ENCODE data around the gene ZNF516. TPM values are rescaled to one million over a fixed set of nuclear protein-coding genes. Genes with fewer than 3 reads are reported as not detected.

Gene ZNF516
- total and polyA plus RNA-seq, 2 experiments from 2014 or later: 18.2 to 29.2 TPM

DNA sequence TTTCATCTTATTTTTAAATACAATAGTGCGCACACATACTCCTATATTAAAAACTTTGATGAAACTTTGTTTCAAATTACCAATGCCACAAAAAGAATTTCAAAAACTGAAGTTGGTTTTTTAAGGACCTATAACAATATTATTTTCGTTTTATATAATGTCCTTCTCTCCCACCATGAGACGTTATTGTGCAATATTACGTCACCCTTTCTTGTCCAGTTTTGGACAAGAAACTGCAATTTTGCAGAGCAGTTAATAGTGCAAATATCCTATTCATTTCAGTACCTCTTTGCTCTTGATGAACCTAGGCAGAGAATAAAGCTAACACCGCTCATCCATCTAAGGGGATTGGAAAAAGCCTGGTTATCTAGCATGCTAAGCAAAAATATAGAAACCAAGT lies 9.7 kb upstream of the ZNF516 start:
- WGBS (ENCODE audit: low lambda C conversion rate, missing lambda C conversion rate): 86% methylated on average over 5 of the region's 5 CpGs
- no peak overlapping the region for H3K27ac ChIP-seq

DNA sequence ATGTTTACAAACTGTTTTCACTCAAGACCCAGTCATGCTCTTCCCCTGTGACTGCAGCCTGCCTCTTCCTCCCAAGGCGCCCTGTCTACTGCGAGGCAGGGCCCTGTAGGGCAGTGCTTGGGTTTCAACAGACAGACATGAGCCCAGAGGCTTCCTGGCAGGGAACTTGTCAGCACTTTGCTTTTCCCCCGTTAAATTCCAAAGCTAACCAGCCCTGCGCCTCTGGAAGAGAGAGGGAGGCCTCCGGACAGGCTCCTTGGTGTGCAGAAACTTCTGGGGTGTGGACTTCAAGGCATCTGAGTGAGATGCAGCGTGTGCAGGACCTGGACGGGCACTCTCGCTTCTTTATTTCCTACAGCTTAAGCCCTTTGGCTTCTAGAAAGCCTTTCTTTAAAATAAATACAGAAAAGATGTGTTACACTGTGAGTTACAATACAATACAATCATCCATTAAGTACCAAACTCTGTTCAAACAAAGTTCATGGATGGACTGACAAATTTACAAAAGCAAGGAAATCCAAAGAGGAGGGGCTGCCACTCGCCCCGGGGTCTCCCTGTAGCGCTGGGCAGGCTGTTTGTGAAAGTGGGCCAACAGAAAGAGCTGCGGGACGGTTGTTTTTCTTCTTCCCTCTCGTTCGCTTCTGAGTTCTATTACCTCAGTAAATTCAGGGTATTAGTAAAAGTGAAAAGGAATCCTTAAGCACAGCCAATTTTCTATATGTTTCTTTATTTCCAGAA lies 8.8 kb upstream of the ZNF516 start:
- H3K9me3 ChIP-seq (ENCODE audit: low read depth): no peaks in the 10 kb centered on the region
- no peak overlapping the region for H3K4me3 ChIP-seq
- WGBS (ENCODE audit: low lambda C conversion rate, missing lambda C conversion rate): 59% methylated on average over 15 of the region's 15 CpGs
- no peak for DNase-seq (ENCODE audit: low spot score)
- H3K36me3 ChIP-seq (replicated peaks; ENCODE audit: insufficient read depth, low read depth): no peaks in the 10 kb centered on the region
- H2AFZ ChIP-seq: peak overlapping the region; percentile 39
- no peak for TF ChIP-seq EZH2phosphoT487 (IDR thresholded peaks at IDR 0.05; ENCODE audit: low read depth, severe bottlenecking, unreplicated experiment)
- TF ChIP-seq EZH2 (IDR thresholded peaks at IDR 0.05; ENCODE audit: borderline replicate concordance): no peak
- TF ChIP-seq, protein P1, sequence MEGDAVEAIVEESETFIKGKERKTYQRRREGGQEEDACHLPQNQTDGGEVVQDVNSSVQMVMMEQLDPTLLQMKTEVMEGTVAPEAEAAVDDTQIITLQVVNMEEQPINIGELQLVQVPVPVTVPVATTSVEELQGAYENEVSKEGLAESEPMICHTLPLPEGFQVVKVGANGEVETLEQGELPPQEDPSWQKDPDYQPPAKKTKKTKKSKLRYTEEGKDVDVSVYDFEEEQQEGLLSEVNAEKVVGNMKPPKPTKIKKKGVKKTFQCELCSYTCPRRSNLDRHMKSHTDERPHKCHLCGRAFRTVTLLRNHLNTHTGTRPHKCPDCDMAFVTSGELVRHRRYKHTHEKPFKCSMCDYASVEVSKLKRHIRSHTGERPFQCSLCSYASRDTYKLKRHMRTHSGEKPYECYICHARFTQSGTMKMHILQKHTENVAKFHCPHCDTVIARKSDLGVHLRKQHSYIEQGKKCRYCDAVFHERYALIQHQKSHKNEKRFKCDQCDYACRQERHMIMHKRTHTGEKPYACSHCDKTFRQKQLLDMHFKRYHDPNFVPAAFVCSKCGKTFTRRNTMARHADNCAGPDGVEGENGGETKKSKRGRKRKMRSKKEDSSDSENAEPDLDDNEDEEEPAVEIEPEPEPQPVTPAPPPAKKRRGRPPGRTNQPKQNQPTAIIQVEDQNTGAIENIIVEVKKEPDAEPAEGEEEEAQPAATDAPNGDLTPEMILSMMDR (IDR thresholded peaks at IDR 0.05; ENCODE audit: poor library complexity): no peak
- peaks cover 7% of the 10 kb centered on the region for H3K4me1 ChIP-seq (ENCODE audit: insufficient read depth)
- no peaks in the 10 kb centered on the region for H3K27me3 ChIP-seq
- no peaks in the 10 kb centered on the region for H3K9me2 ChIP-seq (replicated peaks; ENCODE audit: insufficient read depth)
- no peaks in the 10 kb centered on the region for H4K20me1 ChIP-seq (ENCODE audit: insufficient read depth, poor library complexity, severe bottlenecking)
- H3K4me2 ChIP-seq: no peak overlapping the region
- peak overlapping the region; percentile 8 for H3K27ac ChIP-seq
- no peaks in the 10 kb centered on the region for H3K79me2 ChIP-seq

More for the DNA sequence above, 9.7 kb upstream of the ZNF516 start:
- Histone ChIP-seq H3K4me3 (no peak overlapping the region), H3K27me3 (no peaks in the 10 kb centered on the region), H3K36me3 (replicated peaks; ENCODE audit: insufficient read depth, low read depth) (no peaks in the 10 kb centered on the region), H3K4me2 (no peak overlapping the region), H3K4me1 (ENCODE audit: insufficient read depth) (peaks cover 7% of the 10 kb centered on the region), H3K79me2 (no peaks in the 10 kb centered on the region), H3K9me3 (ENCODE audit: low read depth) (no peaks in the 10 kb centered on the region), H4K20me1 (ENCODE audit: insufficient read depth, poor library complexity, severe bottlenecking) (no peaks in the 10 kb centered on the region), H2AFZ (no peak overlapping the region), H3K9me2 (replicated peaks; ENCODE audit: insufficient read depth) (no peaks in the 10 kb centered on the region)
- DNase-seq (ENCODE audit: low spot score): no peak
- TF ChIP-seq, protein P1 (IDR thresholded peaks at IDR 0.05; ENCODE audit: poor library complexity): no peak
- TF ChIP-seq EZH2 (IDR thresholded peaks at IDR 0.05; ENCODE audit: borderline replicate concordance) (no peak), EZH2phosphoT487 (IDR thresholded peaks at IDR 0.05; ENCODE audit: low read depth, severe bottlenecking, unreplicated experiment) (no peak)

DNA sequence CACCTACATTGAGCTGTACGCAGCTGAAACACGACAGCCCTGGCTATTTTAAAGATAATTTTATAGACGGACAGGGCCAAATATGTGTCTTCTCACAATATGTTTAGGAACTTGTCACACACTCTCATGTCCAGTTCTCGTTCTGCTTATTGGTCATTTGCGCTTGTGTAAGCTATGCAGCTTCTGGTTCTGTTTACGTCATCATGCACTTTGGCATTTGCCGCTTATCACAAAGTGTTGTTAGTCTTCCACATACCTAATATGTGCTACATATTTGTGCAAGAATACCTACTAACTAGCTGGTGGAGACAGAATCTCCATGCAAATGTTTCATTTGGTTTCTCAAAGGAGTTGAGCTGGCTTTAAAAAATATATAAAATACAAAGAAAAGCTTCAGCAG lies 7.5 kb upstream of the ZNF516 start:
- H2AFZ ChIP-seq: no peak overlapping the region
- no peak overlapping the region for H3K4me3 ChIP-seq
- no peak overlapping the region for H3K27ac ChIP-seq
- H3K4me1 ChIP-seq (ENCODE audit: insufficient read depth): peaks cover 7% of the 10 kb centered on the region
- no peaks in the 10 kb centered on the region for H3K27me3 ChIP-seq
- TF ChIP-seq, protein P1 (IDR thresholded peaks at IDR 0.05; ENCODE audit: poor library complexity): no peak
- TF ChIP-seq EZH2 (IDR thresholded peaks at IDR 0.05; ENCODE audit: borderline replicate concordance) (no peak), EZH2phosphoT487 (IDR thresholded peaks at IDR 0.05; ENCODE audit: low read depth, severe bottlenecking, unreplicated experiment) (no peak)
- 83% methylated on average over 7 of the region's 7 CpGs for WGBS (ENCODE audit: low lambda C conversion rate, missing lambda C conversion rate)
- H3K9me2 ChIP-seq (replicated peaks; ENCODE audit: insufficient read depth): no peaks in the 10 kb centered on the region
- no peaks in the 10 kb centered on the region for H3K79me2 ChIP-seq
- no peaks in the 10 kb centered on the region for H3K9me3 ChIP-seq (ENCODE audit: low read depth)
- no peaks in the 10 kb centered on the region for H4K20me1 ChIP-seq (ENCODE audit: insufficient read depth, poor library complexity, severe bottlenecking)
- H3K4me2 ChIP-seq: no peak overlapping the region
- DNase-seq (ENCODE audit: low spot score): no peak
- H3K36me3 ChIP-seq (replicated peaks; ENCODE audit: insufficient read depth, low read depth): no peaks in the 10 kb centered on the region

Data from hepatocyte (in vitro differentiated cells).